Left lung (tissue), 10 donors: ENCODE measurements around the gene RPL39L. TPM values are rescaled to one million over a fixed set of nuclear protein-coding genes. Genes with fewer than 3 reads are reported as not detected.

ENCODE experiments used
- ATAC-seq: fragments of 200-7000 bp; cut with Tn5 transposase; one replicate; pipeline ENCODE4 v1.9.1; 2020; ENCODE audit warnings: moderate library complexity
- DNase-seq, 4 donors: peaks; one replicate each; pipeline ENCODE4 v3.0.0-alpha.2; 2013 to 2020
- H3K27ac ChIP-seq, 2 donors: fragments of 200-600 bp; sonication (generic) in 1 of 2; one replicate each; pipeline versions ENCODE4 v1.5.0 to v1.8.0; 2020 to 2021
- H3K27me3 ChIP-seq, 2 donors: fragments of 200-600 bp; sonication (generic) in 1 of 2; one replicate each; pipeline versions ENCODE4 v1.5.0 to v1.8.0; 2020 to 2021
- H3K36me3 ChIP-seq, 2 donors: fragments of 200-600 bp; sonication (generic) in 1 of 2; one replicate each; pipeline versions ENCODE4 v1.5.0 to v1.8.0; 2020 to 2021
- H3K4me1 ChIP-seq, 2 donors: fragments of 200-600 bp; one replicate each; pipeline ENCODE4 v1.8.0; 2021
- H3K4me3 ChIP-seq, 2 donors: fragments of 200-600 bp; sonication (generic) in 1 of 2; one replicate each; pipeline versions ENCODE4 v1.5.0 to v1.8.0; 2020 to 2021; ENCODE audit warnings: mild to moderate bottlenecking in 1 of 2
- H3K9me3 ChIP-seq, 2 donors: fragments of 200-600 bp; sonication (generic) in 1 of 2; one replicate each; pipeline versions ENCODE4 v1.5.0 to v1.8.0; 2020 to 2021
- CTCF ChIP-seq, 2 donors: fragments of 200-600 bp; sonication (generic) in 1 of 2; IDR thresholded peaks; one replicate each; pipeline versions ENCODE4 v1.5.0 to v1.8.0; 2021; ENCODE audit warnings: antibody characterized with exemption in 2 of 2
- intact Hi-C, 2 donors: fragments of 100-400 bp; cut with DNase I; formaldehyde crosslinking; loops; one replicate each; pipeline versions ENCODE4 v1.11.2 to v1.14.2; 2022
- polyA plus RNA-seq, 6 donors: library from polyadenylated mRNA; unstranded; fragments of 120-200 nt; gene quantifications; one replicate each; pipeline ENCODE4 v1.2.1, GENCODE V29; 2013; ENCODE audit not compliant: insufficient read length in 6 of 6
- total RNA-seq, 2 donors: library from RNA; stranded (reverse); fragmentation: NEBNext Ultra II Directional; extraction: Animal tissue kit (Norgen Biotek cat#: 25700); gene quantifications; one replicate each; pipeline ENCODE4 v1.2.1, GENCODE V29; 2021
- donor health status: DM: no; HTN: yes; CAD: no.
- donor health status: DM: no; HTN: no; CAD: no.

RPL39L gene
- total and polyA plus RNA-seq, 8 donors: 7.4 to 19.9 (median 13.5) TPM

GRCh38 chr3:187080799-187081450 lies 58.4 kb downstream of the RPL39L start:
- TF ChIP-seq CTCF (IDR thresholded peaks at IDR 0.05): no peak
- H3K9me3 ChIP-seq: no peaks in the 10 kb centered on the region
- peaks cover 0 to 24% of the 10 kb centered on the region in 2 donors for H3K36me3 ChIP-seq
- intact Hi-C loops: no loop called here
- H3K27ac ChIP-seq: no peak overlapping the region
- peaks cover 0 to 3% of the 10 kb centered on the region in 2 donors for H3K4me1 ChIP-seq
- DNase-seq (no peak), ATAC-seq (no peak)
- no peaks in the 10 kb centered on the region for H3K27me3 ChIP-seq
- H3K4me3 ChIP-seq: no peak overlapping the region

GRCh38 chr3:187079090-187080022 lies 59.9 kb downstream of the RPL39L start:
- no peak for ATAC-seq
- intact Hi-C loops: no loop called here

GRCh38 chr3:187077537-187077936 lies 61.8 kb downstream of the RPL39L start:
- H3K9me3 ChIP-seq: no peaks in the 10 kb centered on the region
- no peaks in the 10 kb centered on the region for H3K4me1 ChIP-seq
- no peak overlapping the region for H3K4me3 ChIP-seq
- no peak overlapping the region for H3K27ac ChIP-seq
- no peaks in the 10 kb centered on the region for H3K27me3 ChIP-seq
- intact Hi-C loops: no loop called here
- no peak for ATAC-seq
- no peak for TF ChIP-seq CTCF (IDR thresholded peaks at IDR 0.05)
- no peak for DNase-seq
- peaks cover 0 to 58% of the 10 kb centered on the region in 2 donors for H3K36me3 ChIP-seq

More at GRCh38 chr3:187079090-187080022, 59.9 kb downstream of the RPL39L start:
- H3K27me3 ChIP-seq: no peaks in the 10 kb centered on the region
- TF ChIP-seq CTCF (IDR thresholded peaks at IDR 0.05): no peak
- no peaks in the 10 kb centered on the region for H3K9me3 ChIP-seq
- no peaks in the 10 kb centered on the region for H3K4me1 ChIP-seq
- no peak overlapping the region for H3K4me3 ChIP-seq
- no peak overlapping the region for H3K27ac ChIP-seq
- no peak for DNase-seq
- peaks cover 0 to 40% of the 10 kb centered on the region in 2 donors for H3K36me3 ChIP-seq

- Histone ChIP-seq H3K27me3 (no peaks in the 10 kb centered on the region), H3K4me1 (no peaks in the 10 kb centered on the region), H3K9me3 (no peaks in the 10 kb centered on the region), H3K4me3 (no peak overlapping the region), H3K27ac (no peak overlapping the region), H3K36me3 (peaks cover 0 to 59% of the 10 kb centered on the region in 2 donors)
- intact Hi-C loops: no loop called here
- no peak for ATAC-seq
- no peak for TF ChIP-seq CTCF (IDR thresholded peaks at IDR 0.05)
- DNase-seq: no peak
Measured at GRCh38 chr3:187077085-187077484, 62.2 kb downstream of the RPL39L start.

GRCh38 chr3:187076297-187076696 lies 63.0 kb downstream of the RPL39L start:
- Histone ChIP-seq H3K4me1 (no peaks in the 10 kb centered on the region), H3K4me3 (no peak overlapping the region), H3K36me3 (peaks cover 0 to 59% of the 10 kb centered on the region in 2 donors), H3K9me3 (no peaks in the 10 kb centered on the region), H3K27ac (no peak overlapping the region), H3K27me3 (no peaks in the 10 kb centered on the region)
- intact Hi-C loops: no loop called here
- no peak for ATAC-seq
- TF ChIP-seq CTCF (IDR thresholded peaks at IDR 0.05): no peak
- DNase-seq: no peak
